Measurements from ENCODE around the gene TPM1. TPM values are rescaled to one million over a fixed set of nuclear protein-coding genes. Genes with fewer than 3 reads are reported as not detected.
A peak's percentile ranks its signal among the peaks of the same experiment; 100 is the strongest.

TPM1 gene
- total RNA-seq, 1 experiment from 2014 or later = 421 TPM

DNA sequence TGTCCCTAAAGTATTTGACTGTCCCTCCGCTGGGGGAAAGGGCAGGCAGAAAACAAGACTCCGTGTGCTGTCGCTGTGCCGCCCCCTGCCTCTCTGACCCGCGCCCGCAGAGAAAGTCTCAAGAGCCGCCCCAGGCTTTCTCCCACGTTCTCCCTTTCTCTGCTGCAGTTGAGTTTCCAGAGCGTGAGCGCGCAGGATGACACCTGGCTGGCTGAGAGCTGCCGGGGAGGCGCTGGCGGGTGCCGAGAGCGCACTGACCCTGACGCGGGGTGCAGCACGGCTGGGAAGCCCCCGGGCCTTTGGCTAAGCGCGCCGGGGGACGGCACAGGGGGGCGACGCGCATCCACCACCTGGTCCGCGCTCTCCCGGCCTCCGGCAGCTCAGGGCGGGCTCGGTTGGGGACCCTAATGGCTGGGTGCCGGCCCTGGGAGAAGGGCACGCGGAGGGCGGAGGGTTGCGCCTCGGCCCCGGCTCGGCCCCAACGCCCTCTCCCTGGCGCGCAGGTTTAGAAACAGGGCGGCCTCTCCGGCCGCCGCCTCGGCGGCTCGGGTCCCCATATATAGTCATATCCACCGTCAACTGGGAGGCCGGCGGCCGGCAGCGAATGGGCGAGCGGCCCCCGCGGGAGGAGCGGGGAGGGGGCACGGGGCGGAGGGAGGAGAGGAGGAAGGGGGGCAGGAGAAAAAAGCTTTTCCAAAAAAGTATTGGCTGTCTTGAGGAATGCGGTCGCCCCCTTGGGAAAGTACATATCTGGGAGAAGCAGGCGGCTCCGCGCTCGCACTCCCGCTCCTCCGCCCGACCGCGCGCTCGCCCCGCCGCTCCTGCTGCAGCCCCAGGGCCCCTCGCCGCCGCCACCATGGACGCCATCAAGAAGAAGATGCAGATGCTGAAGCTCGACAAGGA, at the start of gene TPM1 (continued):
- TF ChIP-seq, protein P1, sequence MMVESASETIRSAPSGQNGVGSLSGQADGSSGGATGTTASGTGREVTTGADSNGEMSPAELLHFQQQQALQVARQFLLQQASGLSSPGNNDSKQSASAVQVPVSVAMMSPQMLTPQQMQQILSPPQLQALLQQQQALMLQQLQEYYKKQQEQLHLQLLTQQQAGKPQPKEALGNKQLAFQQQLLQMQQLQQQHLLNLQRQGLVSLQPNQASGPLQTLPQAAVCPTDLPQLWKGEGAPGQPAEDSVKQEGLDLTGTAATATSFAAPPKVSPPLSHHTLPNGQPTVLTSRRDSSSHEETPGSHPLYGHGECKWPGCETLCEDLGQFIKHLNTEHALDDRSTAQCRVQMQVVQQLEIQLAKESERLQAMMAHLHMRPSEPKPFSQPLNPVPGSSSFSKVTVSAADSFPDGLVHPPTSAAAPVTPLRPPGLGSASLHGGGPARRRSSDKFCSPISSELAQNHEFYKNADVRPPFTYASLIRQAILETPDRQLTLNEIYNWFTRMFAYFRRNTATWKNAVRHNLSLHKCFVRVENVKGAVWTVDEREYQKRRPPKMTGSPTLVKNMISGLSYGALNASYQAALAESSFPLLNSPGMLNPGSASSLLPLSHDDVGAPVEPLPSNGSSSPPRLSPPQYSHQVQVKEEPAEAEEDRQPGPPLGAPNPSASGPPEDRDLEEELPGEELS (CRISPR knock-in tag; IDR thresholded peaks at IDR 0.05) = peak; percentile 17; the same call in 1 of the 2 replicates
- TF ChIP-seq, protein P2, sequence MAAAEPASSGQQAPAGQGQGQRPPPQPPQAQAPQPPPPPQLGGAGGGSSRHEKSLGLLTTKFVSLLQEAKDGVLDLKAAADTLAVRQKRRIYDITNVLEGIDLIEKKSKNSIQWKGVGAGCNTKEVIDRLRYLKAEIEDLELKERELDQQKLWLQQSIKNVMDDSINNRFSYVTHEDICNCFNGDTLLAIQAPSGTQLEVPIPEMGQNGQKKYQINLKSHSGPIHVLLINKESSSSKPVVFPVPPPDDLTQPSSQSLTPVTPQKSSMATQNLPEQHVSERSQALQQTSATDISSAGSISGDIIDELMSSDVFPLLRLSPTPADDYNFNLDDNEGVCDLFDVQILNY (CRISPR knock-in tag; IDR thresholded peaks at IDR 0.05) = 0 out of 2 replicates have a peak, but pooled peaks have one; percentile 20
- no peak for TF ChIP-seq NR1H2 (CRISPR knock-in tag; IDR thresholded peaks at IDR 0.05)
- peak; percentile 63; the same call in 1 of the 2 replicates for TF ChIP-seq RELA (CRISPR knock-in tag; IDR thresholded peaks at IDR 0.05; ENCODE audit: borderline replicate concordance)
- TF ChIP-seq, protein P3, sequence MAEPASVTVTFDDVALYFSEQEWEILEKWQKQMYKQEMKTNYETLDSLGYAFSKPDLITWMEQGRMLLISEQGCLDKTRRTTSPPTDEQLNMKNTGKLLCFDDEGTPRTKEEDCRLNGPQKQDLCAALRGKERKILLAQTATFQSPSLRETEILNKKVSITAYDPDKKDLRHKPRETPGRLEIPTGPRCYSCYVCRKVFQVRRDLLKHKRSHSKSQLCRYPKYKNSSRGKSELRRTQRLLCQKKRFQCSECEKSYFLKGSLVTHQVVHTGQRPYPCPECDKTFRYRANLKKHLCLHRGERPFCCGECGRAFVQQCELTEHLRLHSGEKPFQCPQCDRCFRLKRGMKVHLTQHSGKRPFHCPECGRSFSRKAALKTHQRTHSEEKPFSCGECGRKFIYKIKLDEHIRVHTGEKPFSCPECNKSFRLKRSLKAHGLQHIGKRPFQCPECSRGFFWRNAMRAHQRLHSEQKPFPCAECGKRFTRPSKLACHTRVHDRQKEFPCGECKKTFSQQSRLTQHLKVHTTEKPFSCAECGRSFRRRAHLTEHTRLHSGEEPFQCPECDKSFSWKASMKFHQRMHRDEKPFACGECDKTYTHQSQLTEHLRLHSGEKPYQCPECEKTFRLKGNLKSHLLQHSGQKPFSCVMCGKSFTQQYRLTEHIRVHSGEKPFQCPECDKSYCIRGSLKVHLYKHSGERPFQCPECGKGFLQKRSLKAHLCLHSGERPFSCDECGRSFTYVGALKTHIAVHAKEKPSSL (CRISPR knock-in tag; conservative IDR thresholded peaks at IDR 0.05) = no peak
- TF ChIP-seq, protein P4, sequence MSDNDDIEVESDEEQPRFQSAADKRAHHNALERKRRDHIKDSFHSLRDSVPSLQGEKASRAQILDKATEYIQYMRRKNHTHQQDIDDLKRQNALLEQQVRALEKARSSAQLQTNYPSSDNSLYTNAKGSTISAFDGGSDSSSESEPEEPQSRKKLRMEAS (CRISPR knock-in tag; IDR thresholded peaks at IDR 0.05) = peak; percentile 53; the same call in 1 of the 2 replicates
- TF ChIP-seq MYBL2 (CRISPR knock-in tag; IDR thresholded peaks at IDR 0.05) = peak; percentile 46; the same call in 1 of the 2 replicates
- no peak for TF ChIP-seq NR3C1 (CRISPR knock-in tag; conservative IDR thresholded peaks at IDR 0.05; ENCODE audit: low read depth)
- peak; percentile 47; the same call in 1 of the 2 replicates for TF ChIP-seq TEAD1 (CRISPR knock-in tag; IDR thresholded peaks at IDR 0.05)
- no peak for TF ChIP-seq CREB1 (CRISPR knock-in tag; IDR thresholded peaks at IDR 0.05)
- TF ChIP-seq, protein P5, sequence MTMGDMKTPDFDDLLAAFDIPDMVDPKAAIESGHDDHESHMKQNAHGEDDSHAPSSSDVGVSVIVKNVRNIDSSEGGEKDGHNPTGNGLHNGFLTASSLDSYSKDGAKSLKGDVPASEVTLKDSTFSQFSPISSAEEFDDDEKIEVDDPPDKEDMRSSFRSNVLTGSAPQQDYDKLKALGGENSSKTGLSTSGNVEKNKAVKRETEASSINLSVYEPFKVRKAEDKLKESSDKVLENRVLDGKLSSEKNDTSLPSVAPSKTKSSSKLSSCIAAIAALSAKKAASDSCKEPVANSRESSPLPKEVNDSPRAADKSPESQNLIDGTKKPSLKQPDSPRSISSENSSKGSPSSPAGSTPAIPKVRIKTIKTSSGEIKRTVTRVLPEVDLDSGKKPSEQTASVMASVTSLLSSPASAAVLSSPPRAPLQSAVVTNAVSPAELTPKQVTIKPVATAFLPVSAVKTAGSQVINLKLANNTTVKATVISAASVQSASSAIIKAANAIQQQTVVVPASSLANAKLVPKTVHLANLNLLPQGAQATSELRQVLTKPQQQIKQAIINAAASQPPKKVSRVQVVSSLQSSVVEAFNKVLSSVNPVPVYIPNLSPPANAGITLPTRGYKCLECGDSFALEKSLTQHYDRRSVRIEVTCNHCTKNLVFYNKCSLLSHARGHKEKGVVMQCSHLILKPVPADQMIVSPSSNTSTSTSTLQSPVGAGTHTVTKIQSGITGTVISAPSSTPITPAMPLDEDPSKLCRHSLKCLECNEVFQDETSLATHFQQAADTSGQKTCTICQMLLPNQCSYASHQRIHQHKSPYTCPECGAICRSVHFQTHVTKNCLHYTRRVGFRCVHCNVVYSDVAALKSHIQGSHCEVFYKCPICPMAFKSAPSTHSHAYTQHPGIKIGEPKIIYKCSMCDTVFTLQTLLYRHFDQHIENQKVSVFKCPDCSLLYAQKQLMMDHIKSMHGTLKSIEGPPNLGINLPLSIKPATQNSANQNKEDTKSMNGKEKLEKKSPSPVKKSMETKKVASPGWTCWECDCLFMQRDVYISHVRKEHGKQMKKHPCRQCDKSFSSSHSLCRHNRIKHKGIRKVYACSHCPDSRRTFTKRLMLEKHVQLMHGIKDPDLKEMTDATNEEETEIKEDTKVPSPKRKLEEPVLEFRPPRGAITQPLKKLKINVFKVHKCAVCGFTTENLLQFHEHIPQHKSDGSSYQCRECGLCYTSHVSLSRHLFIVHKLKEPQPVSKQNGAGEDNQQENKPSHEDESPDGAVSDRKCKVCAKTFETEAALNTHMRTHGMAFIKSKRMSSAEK (CRISPR knock-in tag; IDR thresholded peaks at IDR 0.05; ENCODE audit: borderline replicate concordance) = no peak
- TF ChIP-seq FOXK1 (CRISPR knock-in tag; IDR thresholded peaks at IDR 0.05) = no peak
- TF ChIP-seq TEAD4 (CRISPR knock-in tag; IDR thresholded peaks at IDR 0.05) = no peak
- TF ChIP-seq, protein P6, sequence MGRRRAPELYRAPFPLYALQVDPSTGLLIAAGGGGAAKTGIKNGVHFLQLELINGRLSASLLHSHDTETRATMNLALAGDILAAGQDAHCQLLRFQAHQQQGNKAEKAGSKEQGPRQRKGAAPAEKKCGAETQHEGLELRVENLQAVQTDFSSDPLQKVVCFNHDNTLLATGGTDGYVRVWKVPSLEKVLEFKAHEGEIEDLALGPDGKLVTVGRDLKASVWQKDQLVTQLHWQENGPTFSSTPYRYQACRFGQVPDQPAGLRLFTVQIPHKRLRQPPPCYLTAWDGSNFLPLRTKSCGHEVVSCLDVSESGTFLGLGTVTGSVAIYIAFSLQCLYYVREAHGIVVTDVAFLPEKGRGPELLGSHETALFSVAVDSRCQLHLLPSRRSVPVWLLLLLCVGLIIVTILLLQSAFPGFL (CRISPR knock-in tag; IDR thresholded peaks at IDR 0.05; ENCODE audit: borderline replicate concordance) = no peak
